ENCODE results near the gene PACRG. TPM values are rescaled to one million over a fixed set of nuclear protein-coding genes. Genes with fewer than 3 reads are reported as not detected.

PACRG gene
- total and polyA plus RNA-seq, 2 of the 8 experiments (the other 6 are each of a cell fraction or from before 2014, with no cell fraction given): 0.44 to 0.54 TPM

DNA sequence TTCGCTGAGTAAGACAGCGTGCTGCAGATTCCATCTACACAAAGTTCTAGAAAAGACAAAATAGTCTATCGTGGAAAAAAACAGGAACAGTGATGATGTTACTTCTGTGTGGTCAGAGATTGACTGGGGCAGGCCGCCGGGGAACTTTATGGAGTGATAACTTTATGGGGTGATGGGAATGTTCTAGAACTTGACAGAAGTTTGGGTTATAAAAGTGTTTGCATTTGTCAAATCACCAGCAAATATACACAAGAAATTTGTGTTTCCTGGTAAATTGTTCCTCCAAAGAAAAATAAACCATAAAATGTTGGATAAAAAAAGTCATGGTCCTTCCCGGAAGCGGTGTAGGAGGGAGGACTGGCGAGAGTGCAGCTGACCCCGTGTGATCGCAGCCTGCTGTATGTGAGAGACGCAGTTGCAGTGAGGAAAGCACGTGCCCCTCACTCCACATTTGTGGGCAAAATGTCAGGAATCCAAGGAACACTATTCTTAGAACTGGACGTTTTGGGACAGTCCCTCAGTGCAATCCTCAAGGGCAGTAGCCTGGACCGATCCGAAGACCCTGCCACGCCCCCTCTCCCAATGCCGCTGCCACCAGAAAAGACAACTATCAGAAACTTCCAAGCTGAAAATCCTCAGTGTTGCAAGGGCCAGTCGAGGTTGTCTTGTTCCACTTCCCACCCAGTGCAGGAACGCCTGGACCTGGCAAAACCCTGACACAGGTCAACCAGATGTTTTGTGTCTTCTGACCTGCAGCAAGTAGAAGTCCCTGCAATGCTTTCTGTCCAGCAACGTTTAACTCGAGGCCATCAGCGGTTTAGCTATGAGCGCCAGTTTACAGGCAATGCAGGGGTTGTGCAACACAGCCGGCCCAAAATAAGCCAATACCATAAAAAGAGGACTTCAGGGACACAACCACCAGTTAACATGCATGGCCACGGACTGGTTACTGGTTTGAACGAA, 606.2 kb downstream of the PACRG start (continued):
- TF ChIP-seq, protein P1, sequence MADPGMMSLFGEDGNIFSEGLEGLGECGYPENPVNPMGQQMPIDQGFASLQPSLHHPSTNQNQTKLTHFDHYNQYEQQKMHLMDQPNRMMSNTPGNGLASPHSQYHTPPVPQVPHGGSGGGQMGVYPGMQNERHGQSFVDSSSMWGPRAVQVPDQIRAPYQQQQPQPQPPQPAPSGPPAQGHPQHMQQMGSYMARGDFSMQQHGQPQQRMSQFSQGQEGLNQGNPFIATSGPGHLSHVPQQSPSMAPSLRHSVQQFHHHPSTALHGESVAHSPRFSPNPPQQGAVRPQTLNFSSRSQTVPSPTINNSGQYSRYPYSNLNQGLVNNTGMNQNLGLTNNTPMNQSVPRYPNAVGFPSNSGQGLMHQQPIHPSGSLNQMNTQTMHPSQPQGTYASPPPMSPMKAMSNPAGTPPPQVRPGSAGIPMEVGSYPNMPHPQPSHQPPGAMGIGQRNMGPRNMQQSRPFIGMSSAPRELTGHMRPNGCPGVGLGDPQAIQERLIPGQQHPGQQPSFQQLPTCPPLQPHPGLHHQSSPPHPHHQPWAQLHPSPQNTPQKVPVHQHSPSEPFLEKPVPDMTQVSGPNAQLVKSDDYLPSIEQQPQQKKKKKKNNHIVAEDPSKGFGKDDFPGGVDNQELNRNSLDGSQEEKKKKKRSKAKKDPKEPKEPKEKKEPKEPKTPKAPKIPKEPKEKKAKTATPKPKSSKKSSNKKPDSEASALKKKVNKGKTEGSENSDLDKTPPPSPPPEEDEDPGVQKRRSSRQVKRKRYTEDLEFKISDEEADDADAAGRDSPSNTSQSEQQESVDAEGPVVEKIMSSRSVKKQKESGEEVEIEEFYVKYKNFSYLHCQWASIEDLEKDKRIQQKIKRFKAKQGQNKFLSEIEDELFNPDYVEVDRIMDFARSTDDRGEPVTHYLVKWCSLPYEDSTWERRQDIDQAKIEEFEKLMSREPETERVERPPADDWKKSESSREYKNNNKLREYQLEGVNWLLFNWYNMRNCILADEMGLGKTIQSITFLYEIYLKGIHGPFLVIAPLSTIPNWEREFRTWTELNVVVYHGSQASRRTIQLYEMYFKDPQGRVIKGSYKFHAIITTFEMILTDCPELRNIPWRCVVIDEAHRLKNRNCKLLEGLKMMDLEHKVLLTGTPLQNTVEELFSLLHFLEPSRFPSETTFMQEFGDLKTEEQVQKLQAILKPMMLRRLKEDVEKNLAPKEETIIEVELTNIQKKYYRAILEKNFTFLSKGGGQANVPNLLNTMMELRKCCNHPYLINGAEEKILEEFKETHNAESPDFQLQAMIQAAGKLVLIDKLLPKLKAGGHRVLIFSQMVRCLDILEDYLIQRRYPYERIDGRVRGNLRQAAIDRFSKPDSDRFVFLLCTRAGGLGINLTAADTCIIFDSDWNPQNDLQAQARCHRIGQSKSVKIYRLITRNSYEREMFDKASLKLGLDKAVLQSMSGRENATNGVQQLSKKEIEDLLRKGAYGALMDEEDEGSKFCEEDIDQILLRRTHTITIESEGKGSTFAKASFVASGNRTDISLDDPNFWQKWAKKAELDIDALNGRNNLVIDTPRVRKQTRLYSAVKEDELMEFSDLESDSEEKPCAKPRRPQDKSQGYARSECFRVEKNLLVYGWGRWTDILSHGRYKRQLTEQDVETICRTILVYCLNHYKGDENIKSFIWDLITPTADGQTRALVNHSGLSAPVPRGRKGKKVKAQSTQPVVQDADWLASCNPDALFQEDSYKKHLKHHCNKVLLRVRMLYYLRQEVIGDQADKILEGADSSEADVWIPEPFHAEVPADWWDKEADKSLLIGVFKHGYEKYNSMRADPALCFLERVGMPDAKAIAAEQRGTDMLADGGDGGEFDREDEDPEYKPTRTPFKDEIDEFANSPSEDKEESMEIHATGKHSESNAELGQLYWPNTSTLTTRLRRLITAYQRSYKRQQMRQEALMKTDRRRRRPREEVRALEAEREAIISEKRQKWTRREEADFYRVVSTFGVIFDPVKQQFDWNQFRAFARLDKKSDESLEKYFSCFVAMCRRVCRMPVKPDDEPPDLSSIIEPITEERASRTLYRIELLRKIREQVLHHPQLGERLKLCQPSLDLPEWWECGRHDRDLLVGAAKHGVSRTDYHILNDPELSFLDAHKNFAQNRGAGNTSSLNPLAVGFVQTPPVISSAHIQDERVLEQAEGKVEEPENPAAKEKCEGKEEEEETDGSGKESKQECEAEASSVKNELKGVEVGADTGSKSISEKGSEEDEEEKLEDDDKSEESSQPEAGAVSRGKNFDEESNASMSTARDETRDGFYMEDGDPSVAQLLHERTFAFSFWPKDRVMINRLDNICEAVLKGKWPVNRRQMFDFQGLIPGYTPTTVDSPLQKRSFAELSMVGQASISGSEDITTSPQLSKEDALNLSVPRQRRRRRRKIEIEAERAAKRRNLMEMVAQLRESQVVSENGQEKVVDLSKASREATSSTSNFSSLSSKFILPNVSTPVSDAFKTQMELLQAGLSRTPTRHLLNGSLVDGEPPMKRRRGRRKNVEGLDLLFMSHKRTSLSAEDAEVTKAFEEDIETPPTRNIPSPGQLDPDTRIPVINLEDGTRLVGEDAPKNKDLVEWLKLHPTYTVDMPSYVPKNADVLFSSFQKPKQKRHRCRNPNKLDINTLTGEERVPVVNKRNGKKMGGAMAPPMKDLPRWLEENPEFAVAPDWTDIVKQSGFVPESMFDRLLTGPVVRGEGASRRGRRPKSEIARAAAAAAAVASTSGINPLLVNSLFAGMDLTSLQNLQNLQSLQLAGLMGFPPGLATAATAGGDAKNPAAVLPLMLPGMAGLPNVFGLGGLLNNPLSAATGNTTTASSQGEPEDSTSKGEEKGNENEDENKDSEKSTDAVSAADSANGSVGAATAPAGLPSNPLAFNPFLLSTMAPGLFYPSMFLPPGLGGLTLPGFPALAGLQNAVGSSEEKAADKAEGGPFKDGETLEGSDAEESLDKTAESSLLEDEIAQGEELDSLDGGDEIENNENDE (IDR thresholded peaks at IDR 0.05; ENCODE audit: insufficient replicate concordance, low read length): no peak
